ENCODE data around the gene PCDHGA11.

- TF ChIP-seq, protein P1, sequence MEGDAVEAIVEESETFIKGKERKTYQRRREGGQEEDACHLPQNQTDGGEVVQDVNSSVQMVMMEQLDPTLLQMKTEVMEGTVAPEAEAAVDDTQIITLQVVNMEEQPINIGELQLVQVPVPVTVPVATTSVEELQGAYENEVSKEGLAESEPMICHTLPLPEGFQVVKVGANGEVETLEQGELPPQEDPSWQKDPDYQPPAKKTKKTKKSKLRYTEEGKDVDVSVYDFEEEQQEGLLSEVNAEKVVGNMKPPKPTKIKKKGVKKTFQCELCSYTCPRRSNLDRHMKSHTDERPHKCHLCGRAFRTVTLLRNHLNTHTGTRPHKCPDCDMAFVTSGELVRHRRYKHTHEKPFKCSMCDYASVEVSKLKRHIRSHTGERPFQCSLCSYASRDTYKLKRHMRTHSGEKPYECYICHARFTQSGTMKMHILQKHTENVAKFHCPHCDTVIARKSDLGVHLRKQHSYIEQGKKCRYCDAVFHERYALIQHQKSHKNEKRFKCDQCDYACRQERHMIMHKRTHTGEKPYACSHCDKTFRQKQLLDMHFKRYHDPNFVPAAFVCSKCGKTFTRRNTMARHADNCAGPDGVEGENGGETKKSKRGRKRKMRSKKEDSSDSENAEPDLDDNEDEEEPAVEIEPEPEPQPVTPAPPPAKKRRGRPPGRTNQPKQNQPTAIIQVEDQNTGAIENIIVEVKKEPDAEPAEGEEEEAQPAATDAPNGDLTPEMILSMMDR (IDR thresholded peaks at IDR 0.05; ENCODE audit: extremely low read depth in 1 of 2, insufficient read depth in 1 of 2, low read depth in 1 of 2, low read length in 2 of 2), result no peak
- no peak for TF ChIP-seq EZH2 (IDR thresholded peaks at IDR 0.05; ENCODE audit: borderline replicate concordance, low read depth, low read length, severe bottlenecking)
- no peak for TF ChIP-seq POLR2A (IDR thresholded peaks at IDR 0.05; ENCODE audit: low read depth, low read length)
- no peak for TF ChIP-seq GATA2 (IDR thresholded peaks at IDR 0.05; ENCODE audit: insufficient read depth, insufficient read length, low read depth, low read length)
These were observed 44.5 kb downstream of the PCDHGA11 start for GRCh38 chr5:141465351-141465750.

Data from endothelial cell of umbilical vein (primary cell).